ENCODE results near the gene CDADC1. TPM values are rescaled to one million over a fixed set of nuclear protein-coding genes. Genes with fewer than 3 reads are reported as not detected.
A peak's percentile ranks its signal among the peaks of the same experiment; 100 is the strongest.

CDADC1 gene
- total and polyA plus RNA-seq, 2 of the 13 experiments (the other 11 are each of a cell fraction or from before 2014, with no cell fraction given), result 2.4 to 9.0 TPM

DNA sequence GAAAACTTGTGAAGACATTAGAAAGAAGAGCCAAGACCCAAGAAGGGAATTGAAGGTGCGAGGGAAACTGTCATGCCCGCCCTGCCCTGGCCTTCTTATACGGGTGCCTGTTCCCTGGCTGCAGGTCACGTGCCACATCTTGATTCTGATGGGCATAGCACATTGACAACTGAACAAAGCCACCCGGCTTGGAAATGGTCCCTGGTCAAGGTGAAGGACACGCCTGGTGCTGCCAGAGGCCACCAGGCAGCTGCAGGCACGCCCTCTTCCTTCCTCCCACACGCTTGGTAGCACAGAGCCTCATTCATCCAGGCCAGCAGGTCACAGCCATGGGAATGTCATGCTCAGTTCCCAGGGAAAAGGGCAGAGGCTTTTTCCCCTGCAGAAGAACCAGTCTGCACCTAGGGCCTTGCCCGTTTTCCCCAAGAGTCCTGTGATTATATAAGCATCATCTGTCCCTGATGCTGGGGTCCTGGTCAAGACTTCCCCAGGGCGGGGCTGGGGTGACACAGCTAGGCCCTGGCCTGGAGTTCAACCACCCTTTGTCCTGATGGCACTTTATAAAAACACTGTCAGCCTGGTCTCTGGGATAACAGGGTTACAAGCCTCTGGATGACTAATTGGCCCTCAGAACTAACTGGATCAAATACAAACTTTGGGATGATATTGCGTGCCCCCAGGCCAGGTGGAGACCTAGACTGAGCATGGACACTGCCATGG, 56.0 kb downstream of the CDADC1 start (continued):
- TF ChIP-seq, protein P1, sequence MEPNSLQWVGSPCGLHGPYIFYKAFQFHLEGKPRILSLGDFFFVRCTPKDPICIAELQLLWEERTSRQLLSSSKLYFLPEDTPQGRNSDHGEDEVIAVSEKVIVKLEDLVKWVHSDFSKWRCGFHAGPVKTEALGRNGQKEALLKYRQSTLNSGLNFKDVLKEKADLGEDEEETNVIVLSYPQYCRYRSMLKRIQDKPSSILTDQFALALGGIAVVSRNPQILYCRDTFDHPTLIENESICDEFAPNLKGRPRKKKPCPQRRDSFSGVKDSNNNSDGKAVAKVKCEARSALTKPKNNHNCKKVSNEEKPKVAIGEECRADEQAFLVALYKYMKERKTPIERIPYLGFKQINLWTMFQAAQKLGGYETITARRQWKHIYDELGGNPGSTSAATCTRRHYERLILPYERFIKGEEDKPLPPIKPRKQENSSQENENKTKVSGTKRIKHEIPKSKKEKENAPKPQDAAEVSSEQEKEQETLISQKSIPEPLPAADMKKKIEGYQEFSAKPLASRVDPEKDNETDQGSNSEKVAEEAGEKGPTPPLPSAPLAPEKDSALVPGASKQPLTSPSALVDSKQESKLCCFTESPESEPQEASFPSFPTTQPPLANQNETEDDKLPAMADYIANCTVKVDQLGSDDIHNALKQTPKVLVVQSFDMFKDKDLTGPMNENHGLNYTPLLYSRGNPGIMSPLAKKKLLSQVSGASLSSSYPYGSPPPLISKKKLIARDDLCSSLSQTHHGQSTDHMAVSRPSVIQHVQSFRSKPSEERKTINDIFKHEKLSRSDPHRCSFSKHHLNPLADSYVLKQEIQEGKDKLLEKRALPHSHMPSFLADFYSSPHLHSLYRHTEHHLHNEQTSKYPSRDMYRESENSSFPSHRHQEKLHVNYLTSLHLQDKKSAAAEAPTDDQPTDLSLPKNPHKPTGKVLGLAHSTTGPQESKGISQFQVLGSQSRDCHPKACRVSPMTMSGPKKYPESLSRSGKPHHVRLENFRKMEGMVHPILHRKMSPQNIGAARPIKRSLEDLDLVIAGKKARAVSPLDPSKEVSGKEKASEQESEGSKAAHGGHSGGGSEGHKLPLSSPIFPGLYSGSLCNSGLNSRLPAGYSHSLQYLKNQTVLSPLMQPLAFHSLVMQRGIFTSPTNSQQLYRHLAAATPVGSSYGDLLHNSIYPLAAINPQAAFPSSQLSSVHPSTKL (CRISPR knock-in tag; IDR thresholded peaks at IDR 0.05), result peak; percentile 88
- TF ChIP-seq PAX8 (CRISPR knock-in tag; IDR thresholded peaks at IDR 0.05; ENCODE audit: borderline replicate concordance) (no peak), KDM4B (CRISPR knock-in tag; IDR thresholded peaks at IDR 0.05) (0 out of 2 replicates have a peak, but pooled peaks have one; percentile 67), ZBTB7B (CRISPR knock-in tag; IDR thresholded peaks at IDR 0.05) (0 out of 2 replicates have a peak, but pooled peaks have one; percentile 51), KDM6A (CRISPR knock-in tag; IDR thresholded peaks at IDR 0.05; ENCODE audit: low read depth) (no peak), ZMYM4 (CRISPR knock-in tag; IDR thresholded peaks at IDR 0.05) (peak; percentile 72), AKAP8 (CRISPR knock-in tag; IDR thresholded peaks at IDR 0.05) (no peak), ZNF3 (CRISPR knock-in tag; IDR thresholded peaks at IDR 0.05) (no peak), HOXD1 (CRISPR knock-in tag; IDR thresholded peaks at IDR 0.05) (peak; percentile 33; the same call in 1 of the 2 replicates), CHCHD3 (CRISPR knock-in tag; IDR thresholded peaks at IDR 0.05) (no peak), ZNF782 (CRISPR knock-in tag; IDR thresholded peaks at IDR 0.05; ENCODE audit: borderline replicate concordance) (no peak), POGZ (CRISPR knock-in tag; IDR thresholded peaks at IDR 0.05) (0 out of 2 replicates have a peak, but pooled peaks have one; percentile 24), MEIS2 (CRISPR knock-in tag; IDR thresholded peaks at IDR 0.05) (peak; percentile 74), SOX6 (IDR thresholded peaks at IDR 0.05) (no peak), SOX6 (CRISPR knock-in tag; IDR thresholded peaks at IDR 0.05) (peak; percentile 87), NFATC3 (CRISPR knock-in tag; IDR thresholded peaks at IDR 0.05) (no peak), FOXP1 (IDR thresholded peaks at IDR 0.05) (no peak), FOXP1 (CRISPR knock-in tag; IDR thresholded peaks at IDR 0.05) (peak; percentile 25; the same call in 1 of the 2 replicates), HNF4A (CRISPR knock-in tag; IDR thresholded peaks at IDR 0.05) (peak; percentile 74)
- TF ChIP-seq, protein P2, sequence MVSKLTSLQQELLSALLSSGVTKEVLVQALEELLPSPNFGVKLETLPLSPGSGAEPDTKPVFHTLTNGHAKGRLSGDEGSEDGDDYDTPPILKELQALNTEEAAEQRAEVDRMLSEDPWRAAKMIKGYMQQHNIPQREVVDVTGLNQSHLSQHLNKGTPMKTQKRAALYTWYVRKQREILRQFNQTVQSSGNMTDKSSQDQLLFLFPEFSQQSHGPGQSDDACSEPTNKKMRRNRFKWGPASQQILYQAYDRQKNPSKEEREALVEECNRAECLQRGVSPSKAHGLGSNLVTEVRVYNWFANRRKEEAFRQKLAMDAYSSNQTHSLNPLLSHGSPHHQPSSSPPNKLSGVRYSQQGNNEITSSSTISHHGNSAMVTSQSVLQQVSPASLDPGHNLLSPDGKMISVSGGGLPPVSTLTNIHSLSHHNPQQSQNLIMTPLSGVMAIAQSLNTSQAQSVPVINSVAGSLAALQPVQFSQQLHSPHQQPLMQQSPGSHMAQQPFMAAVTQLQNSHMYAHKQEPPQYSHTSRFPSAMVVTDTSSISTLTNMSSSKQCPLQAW (CRISPR knock-in tag; IDR thresholded peaks at IDR 0.05), result no peak
- TF ChIP-seq, protein P3, sequence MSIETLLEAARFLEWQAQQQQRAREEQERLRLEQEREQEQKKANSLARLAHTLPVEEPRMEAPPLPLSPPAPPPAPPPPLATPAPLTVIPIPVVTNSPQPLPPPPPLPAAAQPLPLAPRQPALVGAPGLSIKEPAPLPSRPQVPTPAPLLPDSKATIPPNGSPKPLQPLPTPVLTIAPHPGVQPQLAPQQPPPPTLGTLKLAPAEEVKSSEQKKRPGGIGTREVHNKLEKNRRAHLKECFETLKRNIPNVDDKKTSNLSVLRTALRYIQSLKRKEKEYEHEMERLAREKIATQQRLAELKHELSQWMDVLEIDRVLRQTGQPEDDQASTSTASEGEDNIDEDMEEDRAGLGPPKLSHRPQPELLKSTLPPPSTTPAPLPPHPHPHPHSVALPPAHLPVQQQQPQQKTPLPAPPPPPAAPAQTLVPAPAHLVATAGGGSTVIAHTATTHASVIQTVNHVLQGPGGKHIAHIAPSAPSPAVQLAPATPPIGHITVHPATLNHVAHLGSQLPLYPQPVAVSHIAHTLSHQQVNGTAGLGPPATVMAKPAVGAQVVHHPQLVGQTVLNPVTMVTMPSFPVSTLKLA (IDR thresholded peaks at IDR 0.05), result peak; percentile 63
- TF ChIP-seq, protein P4, sequence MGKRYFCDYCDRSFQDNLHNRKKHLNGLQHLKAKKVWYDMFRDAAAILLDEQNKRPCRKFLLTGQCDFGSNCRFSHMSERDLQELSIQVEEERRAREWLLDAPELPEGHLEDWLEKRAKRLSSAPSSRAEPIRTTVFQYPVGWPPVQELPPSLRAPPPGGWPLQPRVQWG (CRISPR knock-in tag; IDR thresholded peaks at IDR 0.05; ENCODE audit: borderline replicate concordance, low read depth), result no peak
- TF ChIP-seq, protein P5, sequence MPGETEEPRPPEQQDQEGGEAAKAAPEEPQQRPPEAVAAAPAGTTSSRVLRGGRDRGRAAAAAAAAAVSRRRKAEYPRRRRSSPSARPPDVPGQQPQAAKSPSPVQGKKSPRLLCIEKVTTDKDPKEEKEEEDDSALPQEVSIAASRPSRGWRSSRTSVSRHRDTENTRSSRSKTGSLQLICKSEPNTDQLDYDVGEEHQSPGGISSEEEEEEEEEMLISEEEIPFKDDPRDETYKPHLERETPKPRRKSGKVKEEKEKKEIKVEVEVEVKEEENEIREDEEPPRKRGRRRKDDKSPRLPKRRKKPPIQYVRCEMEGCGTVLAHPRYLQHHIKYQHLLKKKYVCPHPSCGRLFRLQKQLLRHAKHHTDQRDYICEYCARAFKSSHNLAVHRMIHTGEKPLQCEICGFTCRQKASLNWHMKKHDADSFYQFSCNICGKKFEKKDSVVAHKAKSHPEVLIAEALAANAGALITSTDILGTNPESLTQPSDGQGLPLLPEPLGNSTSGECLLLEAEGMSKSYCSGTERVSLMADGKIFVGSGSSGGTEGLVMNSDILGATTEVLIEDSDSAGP (CRISPR knock-in tag; IDR thresholded peaks at IDR 0.05; ENCODE audit: borderline replicate concordance), result peak; percentile 54

Measured in HepG2 (cell line).